ENCODE data around the gene FHAD1.
"Not testable (repeated sequence)": the region's sequence is repeated elsewhere in the genome, so short reads cannot be mapped to it uniquely, and the experiment has no call there.

Gene FHAD1

DNA sequence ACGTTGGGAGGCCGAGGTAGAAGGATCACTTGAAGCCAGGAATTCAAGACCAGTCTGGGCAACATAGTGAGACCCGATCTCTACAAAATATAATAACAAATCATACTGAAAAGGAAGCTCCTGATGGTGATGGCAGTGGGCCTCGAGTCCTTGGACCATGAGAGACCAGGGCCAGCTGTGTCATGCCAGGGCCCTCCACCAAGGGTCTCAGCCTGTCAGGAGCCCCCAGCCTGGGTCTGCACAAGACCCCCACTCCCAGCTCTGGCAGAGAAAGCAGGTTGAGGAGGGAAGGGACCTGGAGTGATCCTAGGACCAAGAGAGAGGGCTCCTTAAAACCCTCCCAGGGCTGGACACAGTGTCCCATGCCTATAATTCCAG, 184.5 kb downstream of the FHAD1 start:
- H3K27ac ChIP-seq (ENCODE audit: low read length) = no peak overlapping the region
- H3K9ac ChIP-seq (ENCODE audit: low read length) = no peak overlapping the region
- no peak for TF ChIP-seq EZH2 (optimal IDR thresholded peaks at IDR 0.05; ENCODE audit: low read depth, low read length)
- TF ChIP-seq, protein P1, sequence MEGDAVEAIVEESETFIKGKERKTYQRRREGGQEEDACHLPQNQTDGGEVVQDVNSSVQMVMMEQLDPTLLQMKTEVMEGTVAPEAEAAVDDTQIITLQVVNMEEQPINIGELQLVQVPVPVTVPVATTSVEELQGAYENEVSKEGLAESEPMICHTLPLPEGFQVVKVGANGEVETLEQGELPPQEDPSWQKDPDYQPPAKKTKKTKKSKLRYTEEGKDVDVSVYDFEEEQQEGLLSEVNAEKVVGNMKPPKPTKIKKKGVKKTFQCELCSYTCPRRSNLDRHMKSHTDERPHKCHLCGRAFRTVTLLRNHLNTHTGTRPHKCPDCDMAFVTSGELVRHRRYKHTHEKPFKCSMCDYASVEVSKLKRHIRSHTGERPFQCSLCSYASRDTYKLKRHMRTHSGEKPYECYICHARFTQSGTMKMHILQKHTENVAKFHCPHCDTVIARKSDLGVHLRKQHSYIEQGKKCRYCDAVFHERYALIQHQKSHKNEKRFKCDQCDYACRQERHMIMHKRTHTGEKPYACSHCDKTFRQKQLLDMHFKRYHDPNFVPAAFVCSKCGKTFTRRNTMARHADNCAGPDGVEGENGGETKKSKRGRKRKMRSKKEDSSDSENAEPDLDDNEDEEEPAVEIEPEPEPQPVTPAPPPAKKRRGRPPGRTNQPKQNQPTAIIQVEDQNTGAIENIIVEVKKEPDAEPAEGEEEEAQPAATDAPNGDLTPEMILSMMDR (IDR thresholded peaks at IDR 0.05; ENCODE audit: low read length) = no peak
- no peak for TF ChIP-seq EZH2phosphoT487 (IDR thresholded peaks at IDR 0.05; ENCODE audit: low read length)
- H3K4me1 ChIP-seq (ENCODE audit: low read length) = no peaks in the 10 kb centered on the region
- H3K4me3 ChIP-seq (ENCODE audit: low read length) = no peak overlapping the region
- no peaks in the 10 kb centered on the region for H3K27me3 ChIP-seq (replicated peaks; ENCODE audit: insufficient read depth, low read length)
- no peak for DNase-seq
- no peak overlapping the region for H2AFZ ChIP-seq (ENCODE audit: low read length)
- no peaks in the 10 kb centered on the region for H3F3A ChIP-seq (ENCODE audit: insufficient read depth, low read length)
- H3K36me3 ChIP-seq (replicated peaks; ENCODE audit: insufficient read depth, low read length) = no peaks in the 10 kb centered on the region
- no peaks in the 10 kb centered on the region for H3K9me3 ChIP-seq (replicated peaks; ENCODE audit: insufficient read depth, low read length)
- H3K79me2 ChIP-seq (ENCODE audit: low read length) = no peaks in the 10 kb centered on the region
- no peak overlapping the region for H3K4me2 ChIP-seq (ENCODE audit: low read depth, low read length)
- no peaks in the 10 kb centered on the region for H3K9me2 ChIP-seq (replicated peaks; ENCODE audit: insufficient read depth, low read length)
- no peaks in the 10 kb centered on the region for H4K20me1 ChIP-seq (ENCODE audit: insufficient read depth, low read length)

DNA sequence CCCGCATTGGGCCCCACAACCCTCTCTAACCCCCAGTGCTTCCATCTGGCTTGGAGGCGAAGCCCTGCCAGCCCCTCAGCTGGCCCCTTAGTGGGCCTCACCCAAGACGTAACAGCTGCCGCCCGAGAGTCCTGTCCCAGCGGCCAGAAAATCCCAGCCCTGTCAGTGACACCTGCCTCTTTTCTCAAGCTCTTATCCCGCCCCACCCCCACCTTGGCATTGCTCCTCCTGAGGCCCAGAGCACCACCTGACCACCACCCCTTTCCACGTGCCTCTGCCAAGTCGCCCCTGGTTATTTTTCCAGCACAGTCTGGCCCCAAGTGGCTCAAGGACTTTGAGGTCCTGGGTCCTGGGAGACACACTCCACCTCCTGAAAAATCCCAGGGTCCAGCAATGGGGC, 185.3 kb downstream of the FHAD1 start:
- Histone ChIP-seq H3K36me3 (replicated peaks; ENCODE audit: insufficient read depth, low read length) (no peaks in the 10 kb centered on the region), H4K20me1 (ENCODE audit: insufficient read depth, low read length) (no peaks in the 10 kb centered on the region), H3K9ac (ENCODE audit: low read length) (no peak overlapping the region), H3K4me2 (ENCODE audit: low read depth, low read length) (no peak overlapping the region), H3K27me3 (replicated peaks; ENCODE audit: insufficient read depth, low read length) (no peaks in the 10 kb centered on the region), H3K27ac (ENCODE audit: low read length) (no peak overlapping the region), H3K4me1 (ENCODE audit: low read length) (no peaks in the 10 kb centered on the region), H3K79me2 (ENCODE audit: low read length) (no peaks in the 10 kb centered on the region), H3K9me2 (replicated peaks; ENCODE audit: insufficient read depth, low read length) (no peaks in the 10 kb centered on the region), H2AFZ (ENCODE audit: low read length) (no peak overlapping the region), H3F3A (ENCODE audit: insufficient read depth, low read length) (no peaks in the 10 kb centered on the region), H3K4me3 (ENCODE audit: low read length) (no peak overlapping the region), H3K9me3 (replicated peaks; ENCODE audit: insufficient read depth, low read length) (no peaks in the 10 kb centered on the region)
- TF ChIP-seq EZH2 (optimal IDR thresholded peaks at IDR 0.05; ENCODE audit: low read depth, low read length) = no peak
- TF ChIP-seq EZH2phosphoT487 (IDR thresholded peaks at IDR 0.05; ENCODE audit: low read length) = no peak
- TF ChIP-seq, protein P1 (IDR thresholded peaks at IDR 0.05; ENCODE audit: low read length) = no peak
- no peak for DNase-seq

DNA sequence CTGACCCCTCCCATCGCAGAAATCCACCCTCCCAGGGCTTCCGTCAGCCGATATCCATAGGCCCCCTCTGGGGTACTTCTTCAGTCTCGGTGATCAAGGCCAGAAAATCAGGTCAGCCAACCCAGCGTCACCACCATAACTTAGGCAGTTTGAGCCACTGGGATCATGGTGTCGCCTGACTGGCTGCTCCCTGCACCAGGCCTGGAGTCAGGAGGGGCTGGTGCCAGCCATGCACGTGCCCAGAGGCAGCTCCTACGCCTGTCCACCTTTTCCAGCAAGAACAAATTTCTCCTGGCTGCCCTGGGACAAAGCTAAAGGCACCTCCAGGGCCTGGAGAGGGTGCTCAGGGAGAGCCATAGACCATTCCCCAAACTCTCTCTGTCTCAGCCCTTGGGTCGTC, 186.4 kb downstream of the FHAD1 start:
- H3K27me3 ChIP-seq (replicated peaks; ENCODE audit: insufficient read depth, low read length) = no peaks in the 10 kb centered on the region
- H3F3A ChIP-seq (ENCODE audit: insufficient read depth, low read length) = no peaks in the 10 kb centered on the region
- no peak overlapping the region for H3K4me2 ChIP-seq (ENCODE audit: low read depth, low read length)
- TF ChIP-seq, protein P1 (IDR thresholded peaks at IDR 0.05; ENCODE audit: low read length) = no peak
- no peak for TF ChIP-seq EZH2phosphoT487 (IDR thresholded peaks at IDR 0.05; ENCODE audit: low read length)
- TF ChIP-seq EZH2 (optimal IDR thresholded peaks at IDR 0.05; ENCODE audit: low read depth, low read length) = no peak
- no peaks in the 10 kb centered on the region for H3K4me1 ChIP-seq (ENCODE audit: low read length)
- no peak overlapping the region for H2AFZ ChIP-seq (ENCODE audit: low read length)
- no peaks in the 10 kb centered on the region for H3K9me2 ChIP-seq (replicated peaks; ENCODE audit: insufficient read depth, low read length)
- no peaks in the 10 kb centered on the region for H3K79me2 ChIP-seq (ENCODE audit: low read length)
- no peaks in the 10 kb centered on the region for H3K36me3 ChIP-seq (replicated peaks; ENCODE audit: insufficient read depth, low read length)
- H3K9ac ChIP-seq (ENCODE audit: low read length) = no peak overlapping the region
- H3K9me3 ChIP-seq (replicated peaks; ENCODE audit: insufficient read depth, low read length) = no peaks in the 10 kb centered on the region
- H3K27ac ChIP-seq (ENCODE audit: low read length) = no peak overlapping the region
- H4K20me1 ChIP-seq (ENCODE audit: insufficient read depth, low read length) = no peaks in the 10 kb centered on the region
- DNase-seq = no peak
- H3K4me3 ChIP-seq (ENCODE audit: low read length) = no peak overlapping the region

DNA sequence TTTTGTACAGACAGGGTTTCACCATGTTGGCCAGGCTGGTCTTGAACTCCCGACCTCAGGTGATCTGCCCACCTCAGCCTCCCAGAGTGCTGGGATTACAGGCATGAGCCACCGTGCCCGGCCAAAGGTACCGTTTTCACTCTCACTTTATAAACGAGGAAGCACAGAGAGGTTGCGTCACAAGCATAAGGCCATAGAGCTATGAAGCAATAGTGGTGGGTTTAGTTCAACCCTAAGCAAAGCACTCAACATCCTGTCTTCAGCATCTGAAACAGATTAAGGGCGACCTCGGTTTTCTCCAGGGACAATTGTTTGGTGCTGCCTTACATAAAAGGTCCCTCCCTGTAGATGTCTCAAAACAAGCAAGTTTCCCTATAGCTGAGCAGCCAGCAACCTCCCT, 187.7 kb downstream of the FHAD1 start:
- H3K9me3 ChIP-seq (replicated peaks; ENCODE audit: insufficient read depth, low read length); H3K9me2 ChIP-seq (replicated peaks; ENCODE audit: insufficient read depth, low read length); H3K27me3 ChIP-seq (replicated peaks; ENCODE audit: insufficient read depth, low read length); H3K27ac ChIP-seq (ENCODE audit: low read length); DNase-seq; H3K4me2 ChIP-seq (ENCODE audit: low read depth, low read length); H3K36me3 ChIP-seq (replicated peaks; ENCODE audit: insufficient read depth, low read length); H2AFZ ChIP-seq (ENCODE audit: low read length); H3K4me3 ChIP-seq (ENCODE audit: low read length); H4K20me1 ChIP-seq (ENCODE audit: insufficient read depth, low read length); H3K4me1 ChIP-seq (ENCODE audit: low read length); H3K9ac ChIP-seq (ENCODE audit: low read length); H3K79me2 ChIP-seq (ENCODE audit: low read length); H3F3A ChIP-seq (ENCODE audit: insufficient read depth, low read length): not testable (repeated sequence)

Data from MM.1S (cell line).